HG02943 (cell line): ENCODE results near the gene KBTBD7.

ENCODE experiments used
- ATAC-seq: cut with Tn5 transposase; IDR thresholded peaks from one replicate; pipeline ENCODE4 v1.9.1; 2021; ENCODE audit warnings: mild to moderate bottlenecking, low read depth, moderate library complexity; ENCODE audit not compliant: unreplicated experiment

Gene KBTBD7, protein sequence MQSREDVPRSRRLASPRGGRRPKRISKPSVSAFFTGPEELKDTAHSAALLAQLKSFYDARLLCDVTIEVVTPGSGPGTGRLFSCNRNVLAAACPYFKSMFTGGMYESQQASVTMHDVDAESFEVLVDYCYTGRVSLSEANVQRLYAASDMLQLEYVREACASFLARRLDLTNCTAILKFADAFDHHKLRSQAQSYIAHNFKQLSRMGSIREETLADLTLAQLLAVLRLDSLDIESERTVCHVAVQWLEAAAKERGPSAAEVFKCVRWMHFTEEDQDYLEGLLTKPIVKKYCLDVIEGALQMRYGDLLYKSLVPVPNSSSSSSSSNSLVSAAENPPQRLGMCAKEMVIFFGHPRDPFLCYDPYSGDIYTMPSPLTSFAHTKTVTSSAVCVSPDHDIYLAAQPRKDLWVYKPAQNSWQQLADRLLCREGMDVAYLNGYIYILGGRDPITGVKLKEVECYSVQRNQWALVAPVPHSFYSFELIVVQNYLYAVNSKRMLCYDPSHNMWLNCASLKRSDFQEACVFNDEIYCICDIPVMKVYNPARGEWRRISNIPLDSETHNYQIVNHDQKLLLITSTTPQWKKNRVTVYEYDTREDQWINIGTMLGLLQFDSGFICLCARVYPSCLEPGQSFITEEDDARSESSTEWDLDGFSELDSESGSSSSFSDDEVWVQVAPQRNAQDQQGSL

GRCh38 chr13:41193919-41194824 is at the start of gene KBTBD7:
Gene KBTBD7 (minus strand): TSS chr13:41194569. CDS start chr13:41194257, 312 bp downstream.
- ATAC-seq: peak; percentile 90

DNA sequence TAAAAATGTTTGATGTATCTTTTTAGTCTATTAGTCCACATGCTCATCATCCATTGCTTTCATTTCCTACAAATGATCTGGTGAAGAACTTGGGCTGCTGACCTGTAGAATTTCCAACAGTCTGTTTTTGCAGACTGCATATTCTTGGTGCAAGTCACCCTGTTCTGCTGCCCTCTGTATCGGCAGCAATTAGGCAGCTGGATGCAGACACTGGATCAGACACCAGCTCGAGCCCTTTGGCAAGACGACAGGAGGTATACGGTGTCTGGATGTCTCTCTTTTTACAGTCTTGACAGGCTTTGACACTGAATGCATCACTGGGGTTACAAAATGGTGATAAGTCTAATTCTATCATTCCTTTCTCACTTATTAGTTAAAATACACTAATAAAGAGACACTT is 47.3 kb upstream of the KBTBD7 start:
- ATAC-seq: no peak

GRCh38 chr13:41236369-41236768 is 42.0 kb upstream of the KBTBD7 start:
- no peak for ATAC-seq

- no peak for ATAC-seq
These were observed 38.5 kb upstream of the KBTBD7 start for GRCh38 chr13:41232578-41233480.

- no peak for ATAC-seq
These were observed 37.4 kb upstream of the KBTBD7 start for GRCh38 chr13:41231786-41232185.

GRCh38 chr13:41231025-41231677 is 36.8 kb upstream of the KBTBD7 start:
- ATAC-seq: no peak

DNA sequence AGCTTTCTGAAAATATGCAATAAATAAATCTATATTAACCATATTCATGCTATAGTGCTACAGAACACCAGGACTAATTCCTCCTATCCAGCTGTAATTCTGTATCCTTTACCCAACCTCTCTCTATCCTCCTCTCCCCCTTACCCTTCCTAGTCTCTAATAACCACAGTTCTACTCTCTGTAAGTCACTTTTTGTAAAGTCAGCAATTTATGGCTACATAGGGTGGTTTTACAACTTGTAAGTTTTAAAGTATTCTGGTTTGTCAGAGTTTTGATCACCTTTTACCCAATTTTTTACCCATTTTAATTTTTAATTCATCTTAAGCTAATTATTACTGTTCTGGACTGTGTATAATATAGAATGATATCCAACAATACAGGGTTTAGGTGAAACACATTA is 35.0 kb upstream of the KBTBD7 start:
- ATAC-seq: no peak

- ATAC-seq: no peak
These were observed 30.0 kb upstream of the KBTBD7 start for GRCh38 chr13:41224113-41225110.

DNA sequence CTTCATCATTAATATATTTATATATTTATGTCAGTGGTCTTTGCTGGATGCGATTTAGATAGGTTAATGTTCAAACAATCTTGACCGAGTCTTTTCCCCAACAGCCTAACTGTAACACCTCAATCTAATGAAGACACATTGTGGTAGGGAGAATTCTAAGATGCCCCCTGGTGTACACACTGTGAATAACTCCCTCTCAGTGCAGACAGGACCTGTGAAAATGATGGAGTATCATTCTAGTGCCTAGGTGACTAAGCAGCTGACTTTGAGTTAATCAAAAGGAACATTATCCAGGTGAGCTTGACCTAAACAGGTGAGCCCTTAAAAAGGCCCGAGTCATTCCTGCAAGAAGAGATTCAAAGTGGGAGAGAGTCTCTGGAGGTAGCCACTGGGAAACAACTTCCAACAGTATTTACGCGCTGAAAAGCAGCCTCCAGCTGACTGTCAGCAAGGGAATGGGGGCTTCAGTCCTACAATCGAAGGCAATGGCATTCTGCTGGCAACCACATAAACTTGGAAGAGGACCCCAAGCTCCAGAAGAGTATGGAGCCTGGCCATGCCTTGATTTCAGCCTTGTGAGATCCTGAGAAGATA is 28.0 kb upstream of the KBTBD7 start:
- ATAC-seq: peak; percentile 74

DNA sequence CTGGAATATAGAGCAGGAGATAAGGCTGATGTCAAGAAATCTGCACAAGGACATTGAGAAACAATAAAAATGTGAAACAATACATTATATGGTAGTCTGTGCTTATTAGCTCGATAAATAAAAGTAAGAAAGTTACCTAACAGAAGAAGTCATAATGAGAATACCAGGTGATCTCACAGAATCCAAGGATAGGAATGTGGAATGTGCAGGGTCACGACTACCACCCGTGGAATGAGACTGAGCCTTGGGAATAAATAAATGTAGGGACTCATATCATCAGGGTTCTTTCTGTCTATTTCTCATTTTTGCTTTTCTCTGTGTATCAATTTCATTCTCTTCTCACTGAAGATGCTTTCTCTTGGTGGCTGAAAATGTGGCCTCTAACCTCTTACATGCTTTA is 26.0 kb upstream of the KBTBD7 start:
- ATAC-seq: no peak

- ATAC-seq: no peak
These were observed 21.8 kb upstream of the KBTBD7 start for GRCh38 chr13:41216160-41216559.

GRCh38 chr13:41213919-41214318 is 19.6 kb upstream of the KBTBD7 start:
- ATAC-seq: no peak

DNA sequence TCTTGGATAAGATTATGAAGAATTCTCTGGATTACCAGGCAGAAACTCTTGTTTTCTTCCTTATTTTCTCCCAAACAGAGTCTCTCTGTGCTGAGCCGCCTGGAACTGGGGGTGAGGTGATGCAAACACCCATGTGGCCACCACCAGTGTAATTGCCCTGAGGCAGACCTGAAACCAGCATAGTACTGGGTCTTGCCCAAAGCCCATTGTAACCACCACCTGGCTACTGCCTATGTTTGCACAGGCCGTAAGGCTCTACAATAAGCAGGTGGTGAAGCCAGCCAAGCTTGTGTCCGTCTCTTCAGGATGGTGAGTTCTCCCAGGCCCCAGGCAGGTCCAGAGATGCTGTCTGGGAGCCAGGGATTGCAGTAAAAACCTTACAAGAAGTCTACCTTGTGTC is 18.9 kb upstream of the KBTBD7 start:
- no peak for ATAC-seq

GRCh38 chr13:41212881-41213280 is 18.5 kb upstream of the KBTBD7 start:
- no peak for ATAC-seq

GRCh38 chr13:41211062-41211461 is 16.7 kb upstream of the KBTBD7 start:
- no peak for ATAC-seq

DNA sequence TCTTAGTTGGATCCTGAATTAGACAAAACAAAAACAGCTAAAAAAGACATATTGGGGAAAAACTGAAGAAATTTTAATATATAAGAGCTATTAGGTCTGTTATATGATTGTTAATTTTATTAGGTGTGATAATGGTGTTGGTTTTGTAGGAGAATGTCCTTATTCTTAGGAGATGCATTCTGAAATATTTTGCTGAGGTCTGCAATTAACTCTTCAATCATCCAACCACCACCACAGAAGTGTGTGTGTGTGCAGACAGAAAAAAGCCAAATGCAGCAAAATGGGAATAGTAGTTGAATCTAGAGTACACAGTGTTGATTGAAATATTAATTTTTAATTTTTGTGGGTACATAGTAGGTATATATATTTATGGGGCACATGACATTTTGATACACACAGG is 12.1 kb upstream of the KBTBD7 start:
- ATAC-seq: no peak

- no peak for ATAC-seq
These were observed 9.4 kb upstream of the KBTBD7 start for GRCh38 chr13:41203810-41204209.

DNA sequence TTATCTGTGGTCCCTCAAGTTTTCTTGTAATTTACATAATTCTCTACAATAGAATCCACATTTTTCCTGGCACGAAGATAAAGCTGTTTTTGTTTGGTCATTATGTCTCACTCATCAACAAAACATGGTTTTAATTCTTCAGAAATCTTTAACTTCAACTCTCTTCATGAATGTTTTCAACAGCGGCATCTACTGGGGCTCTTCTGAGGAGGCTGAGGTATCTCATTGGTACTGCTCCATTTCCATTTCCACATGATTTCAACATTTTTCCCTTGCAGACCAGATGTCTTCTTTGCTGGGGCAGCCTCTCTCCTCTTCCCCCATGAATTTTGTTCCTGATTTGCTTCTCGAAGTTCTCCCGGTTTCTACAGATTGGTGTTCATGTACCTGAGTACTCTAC is 5.8 kb upstream of the KBTBD7 start:
- no peak for ATAC-seq
